GM21717 (cell line): Measurements from ENCODE around the gene FANCD2.
"Not testable (repeated sequence)": the region's sequence is repeated elsewhere in the genome, so short reads cannot be mapped to it uniquely, and the experiment has no call there.

ENCODE experiments used
- ATAC-seq: cut with Tn5 transposase; IDR thresholded peaks from one replicate; pipeline ENCODE4 v1.9.1; 2021; ENCODE audit warnings: mild to moderate bottlenecking, moderate library complexity; ENCODE audit not compliant: unreplicated experiment

Gene FANCD2

GRCh38 chr3:10012106-10012505 lies 14.1 kb upstream of the FANCD2 start:
- ATAC-seq, result no peak

- no peak for ATAC-seq
Measured at GRCh38 chr3:10015461-10015904, 10.8 kb upstream of the FANCD2 start.

- ATAC-seq, result no peak
Measured at GRCh38 chr3:10017636-10018292, 8.5 kb upstream of the FANCD2 start.

GRCh38 chr3:10018806-10019205 lies 7.4 kb upstream of the FANCD2 start:
- ATAC-seq, result not testable (repeated sequence)

- ATAC-seq, result no peak
Measured at GRCh38 chr3:10019326-10019725, 6.9 kb upstream of the FANCD2 start.

GRCh38 chr3:10021856-10022775 lies 4.1 kb upstream of the FANCD2 start:
- ATAC-seq, result no peak

- ATAC-seq, result no peak
Measured at GRCh38 chr3:10023587-10024310, 2.5 kb upstream of the FANCD2 start.

GRCh38 chr3:10025205-10026083 lies 793 bp upstream of the FANCD2 start:
- ATAC-seq, result no peak

GRCh38 chr3:10041034-10041433 lies 14.8 kb downstream of the FANCD2 start:
- ATAC-seq, result no peak

GRCh38 chr3:10047876-10048275 lies 21.6 kb downstream of the FANCD2 start:
- no peak for ATAC-seq

GRCh38 chr3:10053054-10053453 lies 26.8 kb downstream of the FANCD2 start:
- ATAC-seq, result not testable (repeated sequence)

- no peak for ATAC-seq
Measured at GRCh38 chr3:10055097-10055496, 28.9 kb downstream of the FANCD2 start.

- ATAC-seq, result not testable (repeated sequence)
Measured at GRCh38 chr3:10070077-10070476, 43.8 kb downstream of the FANCD2 start.

- no peak for ATAC-seq
Measured at GRCh38 chr3:10074666-10075065, 48.4 kb downstream of the FANCD2 start.

GRCh38 chr3:10081871-10082270 lies 55.6 kb downstream of the FANCD2 start:
- ATAC-seq, result no peak

- no peak for ATAC-seq
Measured at GRCh38 chr3:10085738-10086137, 59.5 kb downstream of the FANCD2 start.

- ATAC-seq, result no peak
Measured at GRCh38 chr3:10088256-10088655, 62.0 kb downstream of the FANCD2 start.

- no peak for ATAC-seq
Measured at GRCh38 chr3:10090179-10090578, 63.9 kb downstream of the FANCD2 start.

GRCh38 chr3:10090774-10091173 lies 64.5 kb downstream of the FANCD2 start:
- not testable (repeated sequence) for ATAC-seq

- not testable (repeated sequence) for ATAC-seq
Measured at GRCh38 chr3:10091387-10091786, 65.2 kb downstream of the FANCD2 start.
